Stomach (tissue), 4 donors: ENCODE results near the gene TRIO.

Experiments
- CTCF ChIP-seq, 7 experiments: fragments of 450-650 bp in 4 of 7; fragments of 200-600 bp in 3 of 7; sonication (generic) in 3 of 7; IDR thresholded peaks; one replicate each; pipeline ENCODE4 v1.5.1; 2016 to 2019; ENCODE audit warnings: antibody characterized with exemption in 7 of 7, control low read depth in 2 of 7, mild to moderate bottlenecking in 1 of 7
- EP300 ChIP-seq: sonication (generic); formaldehyde crosslinking; IDR thresholded peaks from one replicate; pipeline ENCODE4 v1.6.1; 2017; ENCODE audit warnings: antibody characterized with exemption
- POLR2A ChIP-seq, 4 donors: fragments of 450-650 bp; IDR thresholded peaks; one replicate each; pipeline ENCODE4 v1.6.1; 2016; ENCODE audit warnings: antibody characterized with exemption in 4 of 4, control low read depth in 2 of 4, mild to moderate bottlenecking in 1 of 4, moderate library complexity in 1 of 4
- POLR2AphosphoS5 ChIP-seq, 3 donors: sonication (generic); formaldehyde crosslinking; IDR thresholded peaks; one replicate each; pipeline ENCODE4 v1.6.1; 2016; ENCODE audit warnings: antibody characterized with exemption in 3 of 3

- TF ChIP-seq CTCF (IDR thresholded peaks at IDR 0.05) (no peak), POLR2AphosphoS5 (IDR thresholded peaks at IDR 0.05) (no peak), POLR2A (IDR thresholded peaks at IDR 0.05) (no peak), EP300 (no peak)
Observed at GRCh38 chr5:14164164-14165163, 21.3 kb downstream of the TRIO start.
